ENCODE results near the gene IGSF6.
A peak's percentile ranks its signal among the peaks of the same experiment; 100 is the strongest.
"Not testable (repeated sequence)": the region's sequence is repeated elsewhere in the genome, so short reads cannot be mapped to it uniquely, and the experiment has no call there.

Gene IGSF6

DNA sequence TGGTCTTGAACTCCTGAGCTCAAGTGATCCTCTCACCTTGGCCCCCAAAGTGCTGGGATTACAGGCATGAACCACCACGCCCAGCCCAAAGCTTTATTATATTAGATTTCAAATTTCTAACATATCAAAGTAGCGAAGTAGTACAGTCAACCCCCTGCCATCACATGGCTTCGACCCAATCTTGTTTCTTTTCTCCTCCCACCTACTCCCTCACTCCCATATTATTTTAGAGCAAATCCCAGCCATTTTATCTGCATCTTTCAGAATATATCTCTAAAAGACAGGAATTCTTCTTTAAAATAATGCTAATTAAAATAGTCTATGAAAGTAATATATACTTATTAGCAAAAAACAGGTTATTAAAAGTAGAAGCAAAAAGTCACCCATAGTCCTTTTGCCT, 893 bp downstream of the IGSF6 start:
- no peak for DNase-seq

DNA sequence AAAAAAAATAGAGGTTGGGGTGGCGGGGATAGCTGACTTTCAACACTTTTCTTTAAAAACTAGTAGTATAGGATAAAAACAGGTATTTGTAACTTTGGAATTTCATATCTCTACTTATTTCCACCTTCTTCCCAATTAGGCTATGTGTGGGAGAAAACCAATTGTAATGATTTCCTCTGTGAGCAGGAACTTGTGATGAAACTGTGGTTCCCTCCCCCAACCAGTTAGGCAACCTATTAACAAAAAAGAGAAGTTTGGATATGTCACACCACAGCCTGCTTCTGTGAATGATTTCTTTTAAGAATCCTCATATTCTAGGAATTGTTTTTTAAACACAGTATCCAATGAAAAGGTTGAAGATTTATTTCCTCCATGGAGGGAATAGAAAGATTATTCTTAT, 1.9 kb downstream of the IGSF6 start:
- no peak for DNase-seq

GRCh38 chr16:21649826-21650406, 2.5 kb downstream of the IGSF6 start:
- not testable (repeated sequence) for DNase-seq

DNA sequence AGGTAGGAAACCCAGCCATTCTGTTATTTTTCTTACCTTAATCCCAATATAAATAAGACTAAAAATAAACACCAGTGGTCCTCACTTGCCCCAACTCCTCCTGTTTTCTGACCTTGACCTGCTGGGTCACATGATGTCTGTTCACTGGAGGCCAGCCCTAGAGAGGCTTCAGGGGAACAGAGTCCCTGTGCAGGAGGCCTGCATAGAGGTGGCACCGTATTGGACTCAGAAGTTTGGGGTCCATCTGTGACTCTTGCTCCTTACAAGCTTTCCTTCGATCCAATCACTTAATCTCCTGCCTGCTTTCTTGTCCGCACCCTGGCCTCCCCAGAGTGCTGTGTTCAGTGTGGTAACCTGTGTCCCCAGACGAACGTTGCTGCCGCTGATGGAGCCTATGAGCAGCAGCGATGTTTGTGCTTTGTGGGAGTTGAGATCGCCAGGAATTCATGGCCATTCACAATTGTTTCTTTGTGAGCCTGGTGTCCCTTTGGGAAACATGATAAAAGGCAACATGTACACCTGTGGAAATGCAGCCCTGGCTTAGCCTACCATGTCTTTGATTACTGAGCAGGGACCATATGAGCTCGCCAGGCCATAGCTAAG, 4.7 kb downstream of the IGSF6 start:
- DNase-seq: no peak

DNA sequence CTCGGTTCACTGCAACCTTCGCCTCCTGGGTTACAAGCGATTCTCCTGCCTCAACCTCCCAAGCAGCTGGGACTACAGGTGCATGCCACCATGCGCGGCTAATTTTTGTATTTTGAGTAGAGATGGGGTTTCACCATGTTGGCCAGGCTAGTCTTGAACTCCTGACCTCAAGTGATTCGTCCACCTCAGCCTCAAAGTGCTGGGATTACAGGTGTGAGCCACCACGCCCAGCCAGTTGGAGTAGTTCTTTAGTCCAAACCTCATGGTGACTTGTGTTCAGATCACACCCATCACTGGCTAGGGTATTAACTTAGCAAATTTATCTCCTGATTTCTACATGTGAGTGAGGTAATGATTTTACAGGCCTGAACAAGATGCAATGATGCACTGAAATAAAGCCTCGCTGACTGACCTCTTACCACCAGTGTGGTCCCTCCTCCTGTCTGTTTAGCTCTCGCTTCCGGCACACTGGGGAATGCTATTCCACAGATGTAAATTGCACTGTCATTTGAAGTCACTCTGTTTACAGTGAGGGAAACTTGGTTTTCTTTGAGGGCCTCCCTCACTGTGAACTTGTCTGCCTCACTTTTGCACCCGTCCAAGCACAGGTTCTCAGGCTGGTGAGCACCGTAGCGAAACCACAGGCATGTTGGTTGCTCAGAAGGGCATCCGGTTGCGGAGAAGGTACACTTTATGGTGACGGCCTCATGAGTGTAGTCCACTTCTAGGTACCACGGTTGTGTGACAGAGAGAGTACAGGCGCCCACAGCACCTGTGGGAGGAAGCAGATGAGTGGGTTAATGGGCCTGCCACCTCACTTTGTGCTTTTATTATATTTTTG, 5.5 kb downstream of the IGSF6 start:
- peak; percentile 85 for DNase-seq

DNA sequence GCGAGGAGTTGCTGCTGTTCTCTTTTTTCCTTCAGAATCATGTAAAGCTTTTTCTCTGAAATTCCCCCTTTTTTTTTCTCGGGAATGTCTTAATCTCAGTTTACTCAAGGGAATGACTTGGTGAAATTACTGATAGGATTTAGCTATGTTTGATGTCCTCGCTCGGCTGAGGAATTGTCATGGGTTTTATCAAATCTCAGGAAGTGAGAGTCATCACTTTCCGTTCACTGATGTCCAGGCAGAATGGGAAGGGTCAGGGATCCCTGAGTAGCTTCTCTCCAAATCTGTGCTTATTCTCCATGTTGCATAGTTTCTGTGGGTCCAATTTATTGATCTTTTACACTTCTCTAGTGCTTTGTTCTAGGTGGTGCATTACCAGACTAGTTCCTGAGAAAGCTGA, 6.3 kb downstream of the IGSF6 start:
- DNase-seq: no peak

GRCh38 chr16:21645261-21645721, 7.1 kb downstream of the IGSF6 start:
- DNase-seq: peak; percentile 52

- DNase-seq: no peak
Observed at GRCh38 chr16:21644674-21645073, 7.7 kb downstream of the IGSF6 start.

- no peak for DNase-seq
Observed at GRCh38 chr16:21643785-21644184, 8.6 kb downstream of the IGSF6 start.

DNA sequence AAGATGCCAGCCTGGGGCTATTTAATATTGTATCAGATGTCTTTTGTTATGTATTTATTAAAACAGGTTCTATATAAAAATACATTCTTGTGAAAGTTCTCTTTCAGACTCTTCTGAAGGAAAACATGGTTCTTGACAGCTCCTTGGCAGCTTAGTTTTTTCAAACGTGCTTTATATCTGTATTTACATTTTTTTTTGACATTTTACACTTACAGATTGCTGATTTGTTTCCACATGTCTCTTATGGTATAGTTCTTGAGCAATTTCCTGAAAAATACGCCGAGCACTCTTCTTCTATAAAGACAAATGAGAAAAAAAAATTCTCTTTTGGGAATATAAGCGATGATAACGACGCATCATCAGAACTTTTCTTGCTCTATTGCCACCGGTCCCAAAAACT, 9.5 kb downstream of the IGSF6 start:
- DNase-seq: no peak

- no peak for DNase-seq
Observed at GRCh38 chr16:21641916-21642315, 10.5 kb downstream of the IGSF6 start.

DNA sequence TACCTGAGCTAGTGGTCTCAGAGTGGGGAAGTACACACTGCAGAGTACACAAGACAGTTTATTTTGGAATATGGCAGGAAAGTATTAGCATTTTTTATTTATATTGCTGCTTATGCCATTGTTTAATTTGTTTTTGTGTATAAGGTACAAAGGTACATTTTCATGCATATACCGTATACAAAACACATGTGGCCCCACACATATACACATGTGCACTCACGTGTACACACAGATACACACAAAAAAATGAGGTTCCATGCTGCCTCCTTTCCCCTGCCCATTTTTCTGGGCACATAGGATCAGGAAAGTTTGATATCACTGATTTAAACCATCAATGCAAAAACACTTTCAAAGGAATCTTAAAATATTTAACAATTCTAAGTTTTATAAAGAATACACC, 12.9 kb downstream of the IGSF6 start:
- no peak for DNase-seq

DNA sequence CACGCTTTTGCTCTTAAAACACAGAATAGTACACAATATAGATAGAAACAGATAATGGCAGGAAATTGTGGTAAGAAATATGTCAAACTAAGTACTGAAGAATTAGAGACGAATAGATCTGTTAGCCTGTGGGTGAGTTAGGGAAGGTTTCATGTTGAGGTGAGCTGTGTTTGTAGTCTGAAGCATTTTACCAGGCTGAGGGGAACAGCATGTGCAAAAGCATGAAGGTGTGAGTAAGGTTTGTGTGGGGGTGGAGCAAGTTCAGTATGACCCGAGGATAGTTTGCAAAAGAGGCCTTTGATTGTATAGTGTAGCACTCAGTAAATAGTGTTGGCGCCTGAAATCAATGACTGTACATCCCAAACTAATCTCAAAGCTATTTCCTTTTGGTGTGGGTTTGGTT, 13.8 kb downstream of the IGSF6 start:
- DNase-seq: peak; percentile 35

GRCh38 chr16:21637032-21637968, 15.1 kb downstream of the IGSF6 start:
- DNase-seq: no peak

- not testable (repeated sequence) for DNase-seq
Observed at GRCh38 chr16:21635694-21636093, 16.7 kb downstream of the IGSF6 start.

GRCh38 chr16:21634216-21634615, 18.2 kb downstream of the IGSF6 start:
- no peak for DNase-seq

DNA sequence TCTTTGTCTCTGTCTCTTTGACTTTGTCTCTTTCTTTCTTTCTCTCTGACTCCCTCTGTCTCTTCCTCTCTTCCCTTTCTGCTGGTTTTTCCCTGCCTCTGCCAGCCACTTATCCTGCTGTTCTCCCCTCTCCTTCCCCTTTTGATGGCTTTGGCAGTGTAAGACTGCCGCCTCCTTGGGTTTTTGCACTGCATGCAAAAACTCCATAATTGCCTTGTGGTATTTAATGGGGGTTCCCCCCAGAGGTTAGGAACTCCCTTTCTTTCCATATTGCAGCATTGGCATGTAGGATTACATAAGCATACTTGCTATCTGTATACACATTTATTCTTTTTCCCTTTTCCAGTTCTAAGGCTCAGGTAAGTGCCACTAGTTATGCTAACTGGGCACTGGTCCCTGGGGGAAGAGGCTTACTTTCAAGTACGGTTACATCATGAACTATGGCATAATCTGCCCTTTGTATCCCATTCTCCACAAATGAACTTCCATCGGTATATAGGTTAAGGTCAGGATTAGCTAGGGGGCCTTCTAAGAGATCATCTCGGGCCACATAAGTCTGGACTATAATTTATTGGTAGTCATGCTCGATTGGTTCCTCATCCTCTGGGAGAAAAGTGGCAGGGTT, 20.3 kb downstream of the IGSF6 start:
- DNase-seq: not testable (repeated sequence)

DNA sequence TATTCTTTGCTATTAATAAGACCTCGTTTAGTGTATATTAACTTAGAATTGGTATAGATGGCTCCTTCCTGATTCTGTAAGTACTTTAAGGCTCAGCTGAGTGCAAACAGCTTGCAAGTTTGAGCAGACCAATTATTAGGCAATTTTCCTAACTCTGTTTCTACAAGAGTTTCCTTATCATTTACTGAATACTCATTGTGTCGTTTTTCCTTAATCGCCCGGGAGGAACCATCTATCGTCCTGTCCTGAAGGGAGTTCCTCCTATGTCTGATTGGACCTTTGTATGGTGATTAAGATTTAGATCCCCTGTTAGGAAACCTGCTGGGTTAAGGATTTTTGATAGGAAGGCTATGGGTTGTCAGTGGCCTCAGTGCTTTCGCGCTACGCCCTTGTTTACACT, 21.0 kb downstream of the IGSF6 start:
- not testable (repeated sequence) for DNase-seq

DNA sequence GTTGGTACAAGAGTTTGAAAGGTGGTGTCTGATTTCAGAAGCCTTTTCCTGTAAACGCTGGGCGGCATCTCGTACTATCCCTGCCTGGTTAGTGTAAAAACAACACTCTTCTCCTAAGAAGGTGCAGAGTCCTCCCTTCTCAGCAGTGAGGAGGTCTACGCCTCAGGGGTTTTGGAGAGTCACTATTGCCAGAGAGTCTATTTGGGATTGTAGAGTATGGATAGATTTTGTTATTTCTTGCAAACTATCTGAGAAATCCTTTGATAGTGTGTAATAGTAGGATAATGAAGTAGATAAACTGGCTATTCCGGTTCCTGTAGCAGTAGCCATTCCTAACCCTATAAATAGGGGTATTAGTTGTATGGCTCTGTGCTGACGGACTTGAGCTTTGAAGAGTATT, 21.5 kb downstream of the IGSF6 start:
- not testable (repeated sequence) for DNase-seq

GRCh38 chr16:21629616-21630539, 22.5 kb downstream of the IGSF6 start:
- not testable (repeated sequence) for DNase-seq

DNA sequence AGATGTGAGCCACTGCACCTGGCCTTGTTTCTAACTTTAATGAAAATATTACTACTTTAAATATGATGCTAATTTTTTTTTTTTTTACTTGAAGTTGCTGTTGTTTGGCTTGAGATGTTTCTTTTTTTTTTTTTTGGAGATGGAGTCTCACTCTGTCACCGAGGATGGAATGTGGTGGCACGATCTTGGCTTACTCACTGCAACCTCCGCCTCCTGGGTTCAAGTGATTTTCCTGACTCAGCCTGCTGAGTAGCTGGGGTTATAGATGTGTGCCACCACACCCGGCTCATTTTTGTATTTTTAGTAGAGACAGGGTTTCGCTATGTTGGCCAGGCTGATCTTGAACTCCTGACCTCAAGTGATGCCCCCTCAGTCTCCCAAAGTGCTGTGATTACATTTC, 23.6 kb downstream of the IGSF6 start:
- DNase-seq: no peak

Data from CD4-positive, alpha-beta T cell treated with Interleukin-6 for 4 hours (primary cell).